Astrocyte of the cerebellum (primary cell): ENCODE results near the gene SEMA4B.

ENCODE experiments used
- DNase-seq: peaks from one replicate; pipeline ENCODE4 v3.0.0-alpha.2; 2011; ENCODE audit warnings: low read depth
- H3K4me3 ChIP-seq: 2 replicates; pipeline ENCODE4 v1.5.1; 2011; ENCODE audit warnings: mild to moderate bottlenecking, low read depth, low read length, moderate library complexity
- in situ Hi-C: cut with HindIII; loops from 2 replicates; pipeline ENCODE4 v1.10.0; 2017; ENCODE audit warnings: low sequenced_read_pairs
- TF ChIP-seq, protein P1 (sequence below): IDR thresholded peaks from 2 replicates; pipeline ENCODE4 v1.5.1; 2012; ENCODE audit warnings: low read length, low read depth, moderate library complexity, mild to moderate bottlenecking; ENCODE audit errors: missing control alignments

SEMA4B gene

GRCh38 chr15:90227336-90227735, 26.2 kb downstream of the SEMA4B start:
- DNase-seq: no peak
- in situ Hi-C loops: no loop called here
- TF ChIP-seq, protein P1, sequence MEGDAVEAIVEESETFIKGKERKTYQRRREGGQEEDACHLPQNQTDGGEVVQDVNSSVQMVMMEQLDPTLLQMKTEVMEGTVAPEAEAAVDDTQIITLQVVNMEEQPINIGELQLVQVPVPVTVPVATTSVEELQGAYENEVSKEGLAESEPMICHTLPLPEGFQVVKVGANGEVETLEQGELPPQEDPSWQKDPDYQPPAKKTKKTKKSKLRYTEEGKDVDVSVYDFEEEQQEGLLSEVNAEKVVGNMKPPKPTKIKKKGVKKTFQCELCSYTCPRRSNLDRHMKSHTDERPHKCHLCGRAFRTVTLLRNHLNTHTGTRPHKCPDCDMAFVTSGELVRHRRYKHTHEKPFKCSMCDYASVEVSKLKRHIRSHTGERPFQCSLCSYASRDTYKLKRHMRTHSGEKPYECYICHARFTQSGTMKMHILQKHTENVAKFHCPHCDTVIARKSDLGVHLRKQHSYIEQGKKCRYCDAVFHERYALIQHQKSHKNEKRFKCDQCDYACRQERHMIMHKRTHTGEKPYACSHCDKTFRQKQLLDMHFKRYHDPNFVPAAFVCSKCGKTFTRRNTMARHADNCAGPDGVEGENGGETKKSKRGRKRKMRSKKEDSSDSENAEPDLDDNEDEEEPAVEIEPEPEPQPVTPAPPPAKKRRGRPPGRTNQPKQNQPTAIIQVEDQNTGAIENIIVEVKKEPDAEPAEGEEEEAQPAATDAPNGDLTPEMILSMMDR: no peak
- no peak overlapping the region for H3K4me3 ChIP-seq

DNA sequence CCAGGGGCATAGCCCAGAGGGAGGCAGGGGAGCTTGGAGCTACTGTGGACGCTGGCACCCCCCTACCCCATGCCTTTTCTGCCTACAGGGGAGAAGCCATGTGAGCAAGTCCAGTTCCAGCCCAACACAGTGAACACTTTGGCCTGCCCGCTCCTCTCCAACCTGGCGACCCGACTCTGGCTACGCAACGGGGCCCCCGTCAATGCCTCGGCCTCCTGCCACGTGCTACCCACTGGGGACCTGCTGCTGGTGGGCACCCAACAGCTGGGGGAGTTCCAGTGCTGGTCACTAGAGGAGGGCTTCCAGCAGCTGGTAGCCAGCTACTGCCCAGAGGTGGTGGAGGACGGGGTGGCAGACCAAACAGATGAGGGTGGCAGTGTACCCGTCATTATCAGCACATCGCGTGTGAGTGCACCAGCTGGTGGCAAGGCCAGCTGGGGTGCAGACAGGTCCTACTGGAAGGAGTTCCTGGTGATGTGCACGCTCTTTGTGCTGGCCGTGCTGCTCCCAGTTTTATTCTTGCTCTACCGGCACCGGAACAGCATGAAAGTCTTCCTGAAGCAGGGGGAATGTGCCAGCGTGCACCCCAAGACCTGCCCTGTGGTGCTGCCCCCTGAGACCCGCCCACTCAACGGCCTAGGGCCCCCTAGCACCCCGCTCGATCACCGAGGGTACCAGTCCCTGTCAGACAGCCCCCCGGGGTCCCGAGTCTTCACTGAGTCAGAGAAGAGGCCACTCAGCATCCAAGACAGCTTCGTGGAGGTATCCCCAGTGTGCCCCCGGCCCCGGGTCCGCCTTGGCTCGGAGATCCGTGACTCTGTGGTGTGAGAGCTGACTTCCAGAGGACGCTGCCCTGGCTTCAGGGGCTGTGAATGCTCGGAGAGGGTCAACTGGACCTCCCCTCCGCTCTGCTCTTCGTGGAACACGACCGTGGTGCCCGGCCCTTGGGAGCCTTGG, 27.0 kb downstream of the SEMA4B start:
- H3K4me3 ChIP-seq: no peak overlapping the region
- in situ Hi-C loops: no loop called here
- TF ChIP-seq, protein P1: no peak
- DNase-seq: no peak

DNA sequence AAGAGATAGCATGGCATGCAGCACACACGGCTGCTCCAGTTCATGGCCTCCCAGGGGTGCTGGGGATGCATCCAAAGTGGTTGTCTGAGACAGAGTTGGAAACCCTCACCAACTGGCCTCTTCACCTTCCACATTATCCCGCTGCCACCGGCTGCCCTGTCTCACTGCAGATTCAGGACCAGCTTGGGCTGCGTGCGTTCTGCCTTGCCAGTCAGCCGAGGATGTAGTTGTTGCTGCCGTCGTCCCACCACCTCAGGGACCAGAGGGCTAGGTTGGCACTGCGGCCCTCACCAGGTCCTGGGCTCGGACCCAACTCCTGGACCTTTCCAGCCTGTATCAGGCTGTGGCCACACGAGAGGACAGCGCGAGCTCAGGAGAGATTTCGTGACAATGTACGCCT, 27.8 kb downstream of the SEMA4B start:
- in situ Hi-C loops: no loop called here
- H3K4me3 ChIP-seq: no peak overlapping the region
- DNase-seq: no peak
- TF ChIP-seq, protein P1: no peak

DNA sequence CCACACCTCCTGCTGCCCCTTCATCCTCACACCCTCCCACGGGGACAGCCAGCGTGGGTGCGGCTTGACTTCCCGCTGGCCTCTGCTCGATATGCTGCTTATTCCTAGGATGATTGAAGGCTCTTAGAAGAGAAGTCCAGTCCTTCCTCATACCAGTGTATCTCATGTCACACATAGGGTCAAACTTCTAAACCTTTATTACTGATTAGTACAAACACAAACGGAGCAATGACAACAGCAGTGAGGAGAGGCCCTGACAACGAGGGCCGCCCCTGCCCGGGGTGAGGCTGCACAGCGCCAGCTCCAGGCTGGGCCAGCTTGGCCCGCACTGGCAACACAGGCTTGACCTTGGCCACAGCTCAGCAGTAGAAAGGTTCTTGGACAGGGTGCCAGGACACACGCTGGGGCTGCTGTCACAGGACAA, 29.0 kb downstream of the SEMA4B start:
- no peak overlapping the region for H3K4me3 ChIP-seq
- in situ Hi-C loops: no loop called here
- DNase-seq: no peak
- TF ChIP-seq, protein P1: no peak

GRCh38 chr15:90230610-90231009, 29.5 kb downstream of the SEMA4B start:
- TF ChIP-seq, protein P1: no peak
- H3K4me3 ChIP-seq: no peak overlapping the region
- no peak for DNase-seq
- in situ Hi-C loops: no loop called here

GRCh38 chr15:90231028-90232017, 30.2 kb downstream of the SEMA4B start:
- no peak for DNase-seq
- in situ Hi-C loops: no loop called here
- TF ChIP-seq, protein P1: no peak
- H3K4me3 ChIP-seq: no peak overlapping the region
